Glutamatergic neuron (in vitro differentiated cells): ENCODE measurements around the gene MSANTD3. TPM values are rescaled to one million over a fixed set of nuclear protein-coding genes. Genes with fewer than 3 reads are reported as not detected.
A peak's percentile ranks its signal among the peaks of the same experiment; 100 is the strongest.
"Not testable (repeated sequence)": the region's sequence is repeated elsewhere in the genome, so short reads cannot be mapped to it uniquely, and the experiment has no call there.

Experiments
- DNase-seq: peaks from one replicate; pipeline ENCODE4 v3.0.0; 2022
- H3K27ac Mint-ChIP-seq: one replicate; pipeline ENCODE4 v1.8.0; 2020; ENCODE audit warnings: mild to moderate bottlenecking, mixed read lengths, inconsistent platforms; ENCODE audit not compliant: unreplicated experiment
- H3K27me3 Mint-ChIP-seq: one replicate; pipeline ENCODE4 v1.8.0; 2020; ENCODE audit warnings: mild to moderate bottlenecking, moderate library complexity, mixed read lengths, inconsistent platforms; ENCODE audit not compliant: unreplicated experiment
- H3K36me3 Mint-ChIP-seq: one replicate; pipeline ENCODE4 v1.8.0; 2020; ENCODE audit warnings: mild to moderate bottlenecking, mixed read lengths, inconsistent platforms; ENCODE audit not compliant: unreplicated experiment
- H3K4me1 Mint-ChIP-seq: one replicate; pipeline ENCODE4 v1.8.0; 2020; ENCODE audit warnings: mild to moderate bottlenecking, low read depth, mixed read lengths, inconsistent platforms; ENCODE audit not compliant: unreplicated experiment
- H3K4me3 Mint-ChIP-seq: one replicate; pipeline ENCODE4 v1.8.0; 2020; ENCODE audit warnings: mild to moderate bottlenecking, mixed read lengths, inconsistent platforms; ENCODE audit not compliant: unreplicated experiment
- H3K9me3 Mint-ChIP-seq: one replicate; pipeline ENCODE4 v1.8.0; 2020; ENCODE audit warnings: mild to moderate bottlenecking, moderate library complexity, mixed read lengths, inconsistent platforms; ENCODE audit not compliant: unreplicated experiment
- long read RNA-seq: library from polyadenylated mRNA; unstranded; transcript quantifications from one replicate; pipeline ENCODE4 v2.0.0, GENCODE V29; 2020; ENCODE audit not compliant: unreplicated experiment
- total RNA-seq: library from RNA; stranded (reverse); fragmentation: NEBNext Ultra II Directional; extraction: Animal tissue kit (Norgen Biotek cat#: 25700); gene quantifications from one replicate; pipeline ENCODE4 v1.2.1, GENCODE V29; 2021; ENCODE audit not compliant: unreplicated experiment
- TF ChIP-seq, protein P1 (sequence below): fragments of 200-600 bp; sonication (generic); IDR thresholded peaks from one replicate; pipeline ENCODE4 v1.5.0; 2021; ENCODE audit not compliant: partially characterized antibody, unreplicated experiment

Gene MSANTD3, protein sequence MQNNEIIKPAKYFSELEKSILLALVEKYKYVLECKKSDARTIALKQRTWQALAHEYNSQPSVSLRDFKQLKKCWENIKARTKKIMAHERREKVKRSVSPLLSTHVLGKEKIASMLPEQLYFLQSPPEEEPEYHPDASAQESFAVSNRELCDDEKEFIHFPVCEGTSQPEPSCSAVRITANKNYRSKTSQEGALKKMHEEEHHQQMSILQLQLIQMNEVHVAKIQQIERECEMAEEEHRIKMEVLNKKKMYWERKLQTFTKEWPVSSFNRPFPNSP
- total RNA-seq = 49.3 TPM
- long read RNA-seq, transcript MSANTD3-203 (3 exons, 1,362 nt) = major isoform, 13 of 19 reads
- long read RNA-seq, partial matches to known transcripts = 4 of 19 reads
- long read RNA-seq, other reads (novel, unspliced or antisense) = 0 of 19 reads

- peak within 1 kb of the TSS; percentile 91 for H3K27ac Mint-ChIP-seq
- DNase-seq = peak; percentile 76
- H3K27me3 Mint-ChIP-seq = peaks cover 7% of the 10 kb centered on the region
- H3K4me1 Mint-ChIP-seq = peaks cover 24% of the 10 kb centered on the region
- H3K4me3 Mint-ChIP-seq = peak within 1 kb of the TSS; percentile 91
- peaks cover 15% of the 10 kb centered on the region for H3K9me3 Mint-ChIP-seq
- H3K36me3 Mint-ChIP-seq = no peaks in the 10 kb centered on the region
- TF ChIP-seq, protein P1, sequence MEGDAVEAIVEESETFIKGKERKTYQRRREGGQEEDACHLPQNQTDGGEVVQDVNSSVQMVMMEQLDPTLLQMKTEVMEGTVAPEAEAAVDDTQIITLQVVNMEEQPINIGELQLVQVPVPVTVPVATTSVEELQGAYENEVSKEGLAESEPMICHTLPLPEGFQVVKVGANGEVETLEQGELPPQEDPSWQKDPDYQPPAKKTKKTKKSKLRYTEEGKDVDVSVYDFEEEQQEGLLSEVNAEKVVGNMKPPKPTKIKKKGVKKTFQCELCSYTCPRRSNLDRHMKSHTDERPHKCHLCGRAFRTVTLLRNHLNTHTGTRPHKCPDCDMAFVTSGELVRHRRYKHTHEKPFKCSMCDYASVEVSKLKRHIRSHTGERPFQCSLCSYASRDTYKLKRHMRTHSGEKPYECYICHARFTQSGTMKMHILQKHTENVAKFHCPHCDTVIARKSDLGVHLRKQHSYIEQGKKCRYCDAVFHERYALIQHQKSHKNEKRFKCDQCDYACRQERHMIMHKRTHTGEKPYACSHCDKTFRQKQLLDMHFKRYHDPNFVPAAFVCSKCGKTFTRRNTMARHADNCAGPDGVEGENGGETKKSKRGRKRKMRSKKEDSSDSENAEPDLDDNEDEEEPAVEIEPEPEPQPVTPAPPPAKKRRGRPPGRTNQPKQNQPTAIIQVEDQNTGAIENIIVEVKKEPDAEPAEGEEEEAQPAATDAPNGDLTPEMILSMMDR = peak; percentile 25
Observed at GRCh38 chr9:100426530-100427365, at the start of gene MSANTD3. MSANTD3 (plus strand) TSS chr9:100427143; CDS start chr9:100441939, 14,796 bp downstream.

- Mint-ChIP-seq H3K4me3 (no peak overlapping the region), H3K27me3 (peaks cover 2% of the 10 kb centered on the region), H3K4me1 (no peaks in the 10 kb centered on the region), H3K36me3 (peaks cover 13% of the 10 kb centered on the region), H3K27ac (no peak overlapping the region), H3K9me3 (peaks cover 5% of the 10 kb centered on the region)
- TF ChIP-seq, protein P1 = no peak
- DNase-seq = no peak
Observed at GRCh38 chr9:100379862-100380261, 47.1 kb upstream of the MSANTD3 start.

DNA sequence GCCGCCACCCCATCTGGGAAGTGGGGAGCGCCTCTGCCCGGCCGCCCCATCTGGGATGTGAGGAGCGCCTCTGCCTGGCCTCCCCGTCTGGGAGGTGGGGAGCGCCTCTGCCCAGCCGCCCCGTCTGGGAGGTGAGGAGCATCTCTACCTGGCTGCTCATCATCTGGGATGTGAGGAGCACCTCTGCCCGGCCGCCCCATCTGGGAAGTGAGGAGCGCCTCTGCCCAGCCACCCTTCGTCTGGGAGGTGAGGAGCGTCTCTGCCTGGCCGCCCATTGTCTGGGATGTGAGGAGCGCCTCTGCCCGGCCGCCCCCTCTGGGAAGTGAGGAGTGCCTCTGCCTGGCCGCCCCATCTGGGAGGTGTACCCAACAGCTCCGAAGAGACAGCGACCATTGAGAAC lies 34.0 kb upstream of the MSANTD3 start:
- not testable (repeated sequence) for H3K36me3 Mint-ChIP-seq, H3K27ac Mint-ChIP-seq, H3K4me3 Mint-ChIP-seq, H3K9me3 Mint-ChIP-seq, DNase-seq, H3K4me1 Mint-ChIP-seq, H3K27me3 Mint-ChIP-seq

DNA sequence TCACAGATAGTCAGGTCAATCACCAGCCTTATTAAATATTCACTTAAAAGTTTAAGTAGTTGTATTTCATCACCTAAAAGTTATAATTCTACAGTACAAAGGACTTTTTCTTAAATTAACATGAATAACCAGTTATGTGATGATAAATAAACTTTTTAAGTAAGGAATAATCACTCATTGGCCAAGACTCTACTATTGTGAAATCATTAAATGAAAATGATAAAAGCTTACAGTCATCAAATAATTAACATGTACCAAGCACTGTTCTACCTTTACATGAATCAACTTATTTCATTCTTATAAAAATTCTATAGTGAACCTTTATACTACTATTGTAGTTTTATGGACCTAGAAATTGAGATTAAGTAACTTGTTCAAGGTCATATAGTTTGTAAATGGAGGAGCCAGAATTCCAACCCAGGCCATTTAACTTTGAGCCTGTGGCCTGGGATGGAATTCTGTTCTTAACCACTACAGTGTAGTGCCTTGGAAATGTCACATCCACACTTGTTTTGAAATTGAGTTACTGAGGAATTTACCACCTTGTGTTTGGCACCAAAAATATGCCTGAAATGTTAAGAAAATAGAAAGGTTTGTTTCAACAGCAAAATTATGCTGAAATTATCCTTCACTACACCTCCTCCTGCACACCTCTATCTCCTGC lies 32.8 kb upstream of the MSANTD3 start:
- Mint-ChIP-seq H3K4me1 (peaks cover 2% of the 10 kb centered on the region), H3K27me3 (peaks cover 3% of the 10 kb centered on the region), H3K9me3 (no peaks in the 10 kb centered on the region), H3K27ac (no peak overlapping the region), H3K4me3 (no peak overlapping the region), H3K36me3 (peaks cover 8% of the 10 kb centered on the region)
- DNase-seq = no peak
- TF ChIP-seq, protein P1 = no peak

DNA sequence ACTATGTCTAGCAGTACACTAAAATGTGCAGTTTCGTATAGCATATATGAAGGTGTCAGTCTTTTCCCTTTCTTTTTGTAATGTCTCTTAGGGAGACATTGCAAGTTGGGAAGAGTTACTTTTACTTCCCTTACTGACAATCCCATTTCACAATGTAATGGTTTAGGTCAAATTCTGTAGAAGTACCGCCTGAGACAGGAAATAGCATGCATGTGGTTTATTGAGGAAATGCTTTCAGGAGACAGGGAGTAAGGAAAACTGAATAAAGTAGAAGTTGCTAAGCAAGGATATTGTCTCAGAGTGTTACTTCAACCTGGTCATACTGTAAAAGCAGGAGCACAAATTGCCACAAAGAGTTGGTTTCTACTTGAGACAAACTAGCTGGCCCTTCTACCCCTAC lies 32.1 kb upstream of the MSANTD3 start:
- Mint-ChIP-seq H3K27ac (no peak overlapping the region), H3K27me3 (peaks cover 3% of the 10 kb centered on the region), H3K9me3 (no peaks in the 10 kb centered on the region), H3K4me1 (no peaks in the 10 kb centered on the region), H3K36me3 (peaks cover 8% of the 10 kb centered on the region), H3K4me3 (no peak overlapping the region)
- DNase-seq = no peak
- TF ChIP-seq, protein P1 = no peak
